Muscle layer of colon (tissue), 2 donors: ENCODE data around the gene VAMP5.
A peak's percentile ranks its signal among the peaks of the same experiment; 100 is the strongest.
"Not testable (repeated sequence)": the region's sequence is repeated elsewhere in the genome, so short reads cannot be mapped to it uniquely, and the experiment has no call there.

ENCODE experiments used
- H3K27ac ChIP-seq: one replicate; pipeline ENCODE4 v1.7.0; 2013; ENCODE audit warnings: low read depth, mild to moderate bottlenecking, low read length, moderate library complexity
- H3K27me3 ChIP-seq, 2 donors: one replicate each; pipeline ENCODE4 v1.7.0; 2013; ENCODE audit warnings: low read length in 2 of 2, mild to moderate bottlenecking in 2 of 2; ENCODE audit not compliant: insufficient read depth in 2 of 2, control insufficient read depth in 1 of 2
- H3K36me3 ChIP-seq: one replicate; pipeline ENCODE4 v1.7.0; 2013; ENCODE audit warnings: mild to moderate bottlenecking, low read length; ENCODE audit not compliant: insufficient read depth
- H3K4me1 ChIP-seq: one replicate; pipeline ENCODE4 v1.7.0; 2013; ENCODE audit warnings: mild to moderate bottlenecking, low read length; ENCODE audit not compliant: insufficient read depth
- H3K4me3 ChIP-seq, 2 donors: one replicate each; pipeline ENCODE4 v1.7.0; 2013; ENCODE audit warnings: low read length in 2 of 2, low read depth in 1 of 2, mild to moderate bottlenecking in 1 of 2, moderate library complexity in 1 of 2
- H3K9ac ChIP-seq: one replicate; pipeline ENCODE4 v1.7.0; 2013; ENCODE audit warnings: low read length
- H3K9me3 ChIP-seq: one replicate; pipeline ENCODE4 v1.7.0; 2013; ENCODE audit warnings: mild to moderate bottlenecking, low read length
- donor health status: abdominal sarcoma.
- donor health status: Adenocarcinoma of cecum.

VAMP5 gene

GRCh38 chr2:85598594-85599340 is 14.5 kb downstream of the VAMP5 start:
- Histone ChIP-seq H3K4me3 (no peak overlapping the region), H3K9me3 (no peaks in the 10 kb centered on the region), H3K27ac (no peak overlapping the region), H3K4me1 (peaks cover 38% of the 10 kb centered on the region), H3K36me3 (peaks cover 38% of the 10 kb centered on the region), H3K27me3 (no peaks in the 10 kb centered on the region), H3K9ac (no peak overlapping the region)

DNA sequence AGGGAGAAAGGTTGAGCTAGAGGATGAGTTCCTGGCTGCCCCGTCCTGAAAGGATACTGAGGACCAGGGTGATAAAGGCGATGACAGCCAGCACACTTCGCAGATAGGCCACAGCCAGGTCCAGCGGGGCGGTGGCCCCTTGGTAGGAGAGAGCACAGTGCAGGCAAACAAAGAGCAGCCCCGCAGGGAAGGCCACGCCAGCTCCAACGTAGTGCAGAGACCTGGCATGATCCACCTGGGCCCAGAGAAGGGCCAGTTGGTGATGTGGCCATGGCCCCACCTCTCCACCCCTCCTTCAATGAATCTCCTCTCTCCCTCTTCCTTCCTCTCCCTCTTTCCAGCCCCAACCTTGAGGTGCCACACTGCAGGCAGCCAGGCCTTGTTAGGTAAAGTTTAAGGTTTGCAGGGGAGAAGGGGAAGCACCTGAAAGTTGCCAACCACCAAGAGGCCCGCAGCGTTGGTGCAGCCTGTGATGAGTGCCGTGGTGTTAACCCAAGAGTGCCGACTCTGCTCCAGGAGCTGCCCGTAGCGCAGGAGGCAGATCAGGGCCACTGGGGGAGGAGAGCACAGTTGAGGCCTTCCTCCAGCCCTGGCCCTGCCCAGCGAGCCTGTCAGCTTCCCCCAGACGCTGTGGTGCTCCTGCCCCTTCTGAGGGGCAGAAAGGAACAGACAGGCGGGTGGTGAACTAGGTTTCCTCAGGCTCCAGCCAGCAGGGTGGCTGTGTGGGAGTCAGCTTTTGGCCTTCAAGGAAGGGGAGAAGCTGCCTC is 15.4 kb downstream of the VAMP5 start:
- Histone ChIP-seq H3K27me3 (no peaks in the 10 kb centered on the region), H3K9me3 (no peaks in the 10 kb centered on the region), H3K4me3 (no peak overlapping the region), H3K36me3 (peaks cover 40% of the 10 kb centered on the region), H3K27ac (no peak overlapping the region), H3K9ac (no peak overlapping the region), H3K4me1 (peaks cover 40% of the 10 kb centered on the region)

DNA sequence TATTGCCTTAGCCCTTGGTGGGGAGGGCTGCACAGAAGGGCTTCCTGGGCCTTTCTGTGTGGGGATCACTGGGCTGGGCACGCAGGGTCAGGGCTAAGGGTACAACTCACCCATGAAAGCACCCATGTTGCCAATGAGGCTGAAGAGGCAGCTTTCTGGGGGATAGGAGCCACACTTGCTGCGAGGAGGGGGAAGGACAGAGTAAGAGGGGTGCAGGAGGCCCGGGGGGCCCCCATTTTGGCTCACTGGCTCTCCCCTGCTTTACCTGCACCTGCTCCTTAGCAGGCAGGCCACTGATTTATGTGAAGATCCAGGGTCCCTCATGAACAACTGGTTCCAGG is 16.0 kb downstream of the VAMP5 start:
- H3K9me3 ChIP-seq: no peaks in the 10 kb centered on the region
- H3K27ac ChIP-seq: no peak overlapping the region
- H3K4me1 ChIP-seq: peaks cover 41% of the 10 kb centered on the region
- peaks cover 42% of the 10 kb centered on the region for H3K36me3 ChIP-seq
- no peak overlapping the region for H3K9ac ChIP-seq
- no peaks in the 10 kb centered on the region for H3K27me3 ChIP-seq
- no peak overlapping the region for H3K4me3 ChIP-seq

DNA sequence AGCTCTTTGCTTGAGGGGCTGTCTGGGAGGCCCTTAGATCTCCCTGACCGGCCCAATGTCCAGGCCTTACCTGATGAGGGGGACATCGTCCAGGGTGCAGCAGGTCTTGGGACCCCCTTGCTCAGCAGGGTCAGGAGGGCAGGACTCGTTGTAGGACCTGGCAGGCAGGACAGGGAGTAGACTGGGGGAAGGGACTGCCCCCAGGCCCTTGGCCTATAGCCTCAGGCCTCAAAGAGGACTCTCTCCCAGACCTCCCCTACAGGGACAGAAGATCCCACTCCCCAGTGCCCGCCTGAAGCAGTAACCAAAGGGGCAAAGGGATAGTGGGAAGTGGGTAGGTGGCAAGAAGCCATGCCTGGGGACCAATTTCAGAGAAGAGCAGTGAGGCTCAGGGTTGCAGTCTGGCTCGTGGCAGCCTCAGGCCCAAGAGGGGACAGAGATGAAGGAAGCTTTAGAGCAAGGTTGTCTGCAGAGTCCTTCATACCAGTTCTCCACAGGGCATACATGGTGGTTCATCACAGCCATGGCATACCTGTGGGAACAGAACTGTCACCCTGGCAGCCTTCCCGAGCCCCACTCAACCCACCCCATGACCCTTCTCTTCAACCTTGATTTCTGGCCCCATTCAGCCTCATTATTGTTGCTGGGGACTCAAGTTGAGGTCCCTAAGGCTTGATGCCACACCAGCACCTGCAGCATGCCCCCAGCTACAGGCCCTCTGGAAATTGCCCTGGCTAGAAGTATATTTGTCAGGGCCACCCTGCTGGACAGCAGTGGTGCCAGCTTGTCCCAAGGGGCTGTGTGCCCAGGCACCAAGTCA is 16.9 kb downstream of the VAMP5 start:
- Histone ChIP-seq H3K4me3 (peak overlapping the region; percentile 79 to 93), H3K9me3 (no peaks in the 10 kb centered on the region), H3K9ac (peak overlapping the region; percentile 81), H3K36me3 (peaks cover 47% of the 10 kb centered on the region), H3K27ac (peak overlapping the region; percentile 88), H3K27me3 (no peaks in the 10 kb centered on the region), H3K4me1 (peaks cover 49% of the 10 kb centered on the region)

DNA sequence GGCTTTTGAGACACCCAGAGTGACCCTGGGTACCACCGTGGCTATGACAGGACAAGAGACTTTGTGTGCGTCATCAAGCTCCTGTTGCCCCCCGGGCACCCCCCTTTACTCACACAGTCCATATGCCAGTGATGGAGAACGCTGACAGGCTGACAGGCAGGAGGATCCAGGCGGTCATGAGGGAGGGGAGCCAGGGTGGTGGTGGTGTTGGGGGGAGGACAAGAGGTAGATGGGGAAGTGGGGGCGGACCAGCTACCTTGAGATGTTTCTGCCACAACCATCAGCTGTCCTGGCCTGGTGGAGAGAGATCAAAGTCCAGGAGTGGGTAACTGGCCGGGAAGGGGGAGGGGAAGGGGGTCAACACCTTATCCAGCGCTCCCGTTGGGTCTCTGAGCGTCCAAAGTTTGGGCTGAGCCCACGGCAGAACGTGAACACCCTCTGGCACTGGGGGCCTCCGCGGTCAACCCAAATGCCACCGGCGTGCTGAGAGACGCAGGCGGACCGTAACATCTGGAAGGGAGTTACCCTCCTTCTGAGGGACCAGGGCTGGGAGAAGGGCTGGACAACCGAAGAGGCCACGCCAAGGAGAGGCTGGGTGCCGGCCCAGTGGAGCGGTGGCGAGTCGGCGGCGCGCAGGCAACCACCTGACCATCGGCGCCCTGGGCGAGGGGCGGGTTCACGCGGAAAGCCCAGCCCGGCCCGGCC is 17.7 kb downstream of the VAMP5 start:
- H3K9me3 ChIP-seq: no peaks in the 10 kb centered on the region
- H3K9ac ChIP-seq: peak overlapping the region; percentile 81
- peaks cover 42% of the 10 kb centered on the region for H3K36me3 ChIP-seq
- H3K27ac ChIP-seq: peak overlapping the region; percentile 88
- H3K27me3 ChIP-seq: no peaks in the 10 kb centered on the region
- H3K4me3 ChIP-seq: peak overlapping the region; percentile 79 to 93
- H3K4me1 ChIP-seq: peaks cover 43% of the 10 kb centered on the region

- Histone ChIP-seq H3K27me3 (no peaks in the 10 kb centered on the region), H3K9me3 (no peaks in the 10 kb centered on the region), H3K9ac (peak within 1 kb of the TSS; percentile 81), H3K27ac (peak within 1 kb of the TSS; percentile 88), H3K36me3 (peaks cover 42% of the 10 kb centered on the region), H3K4me1 (peaks cover 42% of the 10 kb centered on the region), H3K4me3 (peak within 1 kb of the TSS; percentile 79 to 93)
These were observed 18.4 kb downstream of the VAMP5 start, which contains the start of gene TMEM150A for GRCh38 chr2:85602476-85603234. TSS of gene TMEM150A (minus strand) at chr2:85602698. CDS start at chr2:85601948, 750 bp downstream.

GRCh38 chr2:85604133-85604444 is 19.9 kb downstream of the VAMP5 start:
- H3K36me3 ChIP-seq: peaks cover 42% of the 10 kb centered on the region
- H3K4me3 ChIP-seq, H3K9ac ChIP-seq, H3K27me3 ChIP-seq, H3K9me3 ChIP-seq, H3K27ac ChIP-seq: not testable (repeated sequence)
- peaks cover 46% of the 10 kb centered on the region for H3K4me1 ChIP-seq

DNA sequence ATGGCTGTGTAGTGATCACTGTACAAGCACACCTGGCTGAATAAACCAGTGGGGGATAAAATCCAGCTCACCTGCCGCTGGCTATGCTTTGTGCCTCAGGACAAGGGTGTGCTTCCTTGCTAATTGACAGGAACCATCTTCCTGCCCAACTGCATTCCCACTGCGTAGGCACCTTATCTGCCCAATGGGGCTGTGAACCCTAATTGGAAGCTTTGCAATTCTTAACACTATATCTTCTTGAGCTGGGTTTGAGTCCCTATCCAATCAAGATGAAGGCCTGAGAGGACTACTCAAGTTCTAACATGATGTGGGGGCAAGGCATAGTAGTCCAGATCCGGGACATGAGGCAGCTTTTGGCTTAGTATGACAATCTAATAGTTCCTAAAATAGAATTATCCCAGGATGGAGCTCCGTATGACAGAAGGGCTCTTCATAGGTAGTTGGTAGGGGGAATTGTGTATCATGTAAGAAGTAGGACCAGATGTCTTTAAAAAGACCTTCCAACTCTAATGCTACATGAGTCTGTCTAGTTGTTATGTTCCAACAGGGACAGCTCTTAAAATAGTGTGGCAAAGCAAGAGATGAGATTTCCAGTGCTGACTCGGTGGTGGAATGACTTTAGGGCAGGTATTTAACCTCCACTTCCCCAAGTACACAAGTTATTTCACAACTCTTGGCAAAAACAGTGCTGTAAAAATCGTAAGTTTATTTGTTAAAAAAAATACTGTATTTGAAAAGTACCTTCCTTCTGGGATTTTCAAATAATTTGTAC is 20.5 kb downstream of the VAMP5 start:
- Histone ChIP-seq H3K27ac (no peak overlapping the region), H3K9ac (no peak overlapping the region), H3K9me3 (no peaks in the 10 kb centered on the region), H3K36me3 (peaks cover 45% of the 10 kb centered on the region), H3K4me3 (no peak overlapping the region), H3K4me1 (peaks cover 49% of the 10 kb centered on the region), H3K27me3 (no peaks in the 10 kb centered on the region)

- Histone ChIP-seq H3K4me1 (peaks cover 55% of the 10 kb centered on the region), H3K27me3 (no peaks in the 10 kb centered on the region), H3K27ac (no peak overlapping the region)
These were observed 21.3 kb downstream of the VAMP5 start for GRCh38 chr2:85605406-85606115.

DNA sequence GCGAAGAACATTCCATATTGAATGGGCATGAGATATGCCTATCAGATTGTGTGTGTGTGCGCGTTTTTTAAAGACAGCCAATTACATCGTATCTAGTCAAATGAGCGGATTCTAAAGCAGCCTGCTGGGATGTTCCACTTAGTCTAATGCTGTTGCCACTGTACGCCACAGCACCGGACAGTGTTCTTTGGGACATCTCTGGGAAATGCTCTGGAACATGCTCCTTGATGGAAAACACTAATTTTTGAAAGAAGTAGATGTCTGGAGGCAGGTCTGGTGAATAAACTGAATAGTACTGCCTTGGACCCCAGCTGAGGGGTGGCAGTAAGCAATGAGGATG is 21.9 kb downstream of the VAMP5 start:
- Histone ChIP-seq H3K4me1 (peaks cover 53% of the 10 kb centered on the region), H3K9me3 (no peaks in the 10 kb centered on the region), H3K27ac (no peak overlapping the region), H3K4me3 (no peak overlapping the region), H3K36me3 (peaks cover 34% of the 10 kb centered on the region), H3K27me3 (no peaks in the 10 kb centered on the region), H3K9ac (no peak overlapping the region)

More at GRCh38 chr2:85605406-85606115, 21.3 kb downstream of the VAMP5 start:
- Histone ChIP-seq H3K9ac (no peak overlapping the region), H3K4me3 (no peak overlapping the region), H3K9me3 (no peaks in the 10 kb centered on the region), H3K36me3 (peaks cover 37% of the 10 kb centered on the region)
